ENCODE measurements around the gene COL2A1. TPM values are rescaled to one million over a fixed set of nuclear protein-coding genes. Genes with fewer than 3 reads are reported as not detected.

The COL2A1 gene
- total and polyA plus RNA-seq, 2 donors from 2014 or later: not detected

DNA sequence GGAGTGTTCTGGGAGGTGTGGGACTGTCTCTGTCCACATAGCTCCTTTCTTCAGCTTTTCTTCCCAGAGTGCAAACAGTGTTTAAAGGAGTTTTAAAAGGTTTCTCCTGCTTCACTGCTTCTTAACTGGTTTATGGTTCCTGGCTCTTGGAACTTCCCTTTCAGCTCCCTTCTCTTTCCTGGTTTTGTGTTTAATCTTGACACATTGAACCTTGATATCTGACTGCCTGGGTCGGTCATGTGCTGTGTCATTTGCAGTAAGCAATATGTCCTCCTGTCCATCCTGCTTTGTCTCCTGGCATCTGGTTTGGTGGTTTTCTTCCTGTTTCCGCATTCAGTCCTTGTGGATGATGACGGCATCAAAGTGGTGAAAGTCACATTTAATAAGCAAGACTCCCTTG is 38.7 kb downstream of the COL2A1 start:
- intact Hi-C loops (cut with DNase I): no loop called here
- TF ChIP-seq, protein P1, sequence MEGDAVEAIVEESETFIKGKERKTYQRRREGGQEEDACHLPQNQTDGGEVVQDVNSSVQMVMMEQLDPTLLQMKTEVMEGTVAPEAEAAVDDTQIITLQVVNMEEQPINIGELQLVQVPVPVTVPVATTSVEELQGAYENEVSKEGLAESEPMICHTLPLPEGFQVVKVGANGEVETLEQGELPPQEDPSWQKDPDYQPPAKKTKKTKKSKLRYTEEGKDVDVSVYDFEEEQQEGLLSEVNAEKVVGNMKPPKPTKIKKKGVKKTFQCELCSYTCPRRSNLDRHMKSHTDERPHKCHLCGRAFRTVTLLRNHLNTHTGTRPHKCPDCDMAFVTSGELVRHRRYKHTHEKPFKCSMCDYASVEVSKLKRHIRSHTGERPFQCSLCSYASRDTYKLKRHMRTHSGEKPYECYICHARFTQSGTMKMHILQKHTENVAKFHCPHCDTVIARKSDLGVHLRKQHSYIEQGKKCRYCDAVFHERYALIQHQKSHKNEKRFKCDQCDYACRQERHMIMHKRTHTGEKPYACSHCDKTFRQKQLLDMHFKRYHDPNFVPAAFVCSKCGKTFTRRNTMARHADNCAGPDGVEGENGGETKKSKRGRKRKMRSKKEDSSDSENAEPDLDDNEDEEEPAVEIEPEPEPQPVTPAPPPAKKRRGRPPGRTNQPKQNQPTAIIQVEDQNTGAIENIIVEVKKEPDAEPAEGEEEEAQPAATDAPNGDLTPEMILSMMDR (IDR thresholded peaks at IDR 0.05; ENCODE audit: borderline replicate concordance, extremely low read depth, insufficient read depth): no peak
- peaks cover 0 to 14% (median 5%) of the 10 kb centered on the region in 3 donors for H3K36me3 ChIP-seq (ENCODE audit: control insufficient read depth in 2 of 3, insufficient read depth in 3 of 3, low read length in 3 of 3)
- DNase-seq: no peak
- no peaks in the 10 kb centered on the region for H3K9me3 ChIP-seq (ENCODE audit: control insufficient read depth in 2 of 3, insufficient read depth in 1 of 3, low read length in 3 of 3)
- FAIRE-seq: no peak
- no peak overlapping the region for H3K27ac ChIP-seq (ENCODE audit: low read depth in 2 of 2, low read length in 2 of 2)
- H3K4me3 ChIP-seq (ENCODE audit: low read length in 3 of 3): no peak overlapping the region
- peaks cover 4 to 15% (median 11%) of the 10 kb centered on the region in 3 donors for H3K4me1 ChIP-seq (ENCODE audit: control insufficient read depth in 2 of 3, insufficient read depth in 2 of 3, low read depth in 1 of 3, low read length in 3 of 3)
- H3K9ac ChIP-seq (ENCODE audit: low read length in 3 of 3): peak overlapping the region in 1 of 3 donors; percentile 22
- no peaks in the 10 kb centered on the region for H3K27me3 ChIP-seq (ENCODE audit: control insufficient read depth, insufficient read depth, low read length)

DNA sequence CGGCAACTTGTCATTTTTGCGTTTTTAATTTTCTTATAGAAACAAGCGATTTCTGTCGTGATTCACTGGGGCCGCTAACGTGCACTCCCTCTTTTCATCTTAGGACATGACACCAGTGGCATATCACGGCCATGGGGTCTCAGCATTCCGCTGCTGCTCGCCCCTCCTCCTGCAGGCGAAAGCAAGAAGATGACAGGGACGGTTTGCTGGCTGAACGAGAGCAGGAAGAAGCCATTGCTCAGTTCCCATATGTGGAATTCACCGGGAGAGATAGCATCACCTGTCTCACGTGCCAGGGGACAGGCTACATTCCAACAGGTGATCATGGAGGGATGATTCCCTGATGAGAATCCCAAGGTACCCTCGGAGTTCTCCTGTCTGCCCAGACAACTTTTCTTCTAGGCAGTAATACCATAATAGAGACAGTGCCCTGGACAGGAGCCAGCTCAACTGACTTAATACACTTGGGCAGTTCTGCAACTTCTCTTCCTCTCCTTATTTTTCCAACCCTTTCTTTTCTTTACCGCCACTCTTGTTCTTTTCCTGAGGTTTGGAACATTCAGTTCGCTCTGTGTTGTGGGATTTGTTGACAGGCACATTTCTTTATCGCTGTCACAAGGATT is 40.1 kb downstream of the COL2A1 start:
- Histone ChIP-seq H3K9ac (ENCODE audit: low read length in 3 of 3) (peak overlapping the region; percentile 4 to 80 (median 14)), H3K4me1 (ENCODE audit: control insufficient read depth in 2 of 3, insufficient read depth in 2 of 3, low read depth in 1 of 3, low read length in 3 of 3) (peaks cover 4 to 15% (median 11%) of the 10 kb centered on the region in 3 donors), H3K27ac (ENCODE audit: low read depth in 2 of 2, low read length in 2 of 2) (no peak overlapping the region), H3K36me3 (ENCODE audit: control insufficient read depth in 2 of 3, insufficient read depth in 3 of 3, low read length in 3 of 3) (peaks cover 0 to 14% (median 5%) of the 10 kb centered on the region in 3 donors), H3K4me3 (ENCODE audit: low read length in 3 of 3) (peak overlapping the region; percentile 57 to 87 (median 80)), H3K9me3 (ENCODE audit: control insufficient read depth in 2 of 3, insufficient read depth in 1 of 3, low read length in 3 of 3) (no peaks in the 10 kb centered on the region), H3K27me3 (ENCODE audit: control insufficient read depth, insufficient read depth, low read length) (no peaks in the 10 kb centered on the region)
- TF ChIP-seq, protein P1 (IDR thresholded peaks at IDR 0.05; ENCODE audit: borderline replicate concordance, extremely low read depth, insufficient read depth): no peak
- FAIRE-seq (no peak), DNase-seq (peak in 4 of 5 donors; percentile 30 to 49 (median 38))
- intact Hi-C loops (cut with DNase I): no loop called here

DNA sequence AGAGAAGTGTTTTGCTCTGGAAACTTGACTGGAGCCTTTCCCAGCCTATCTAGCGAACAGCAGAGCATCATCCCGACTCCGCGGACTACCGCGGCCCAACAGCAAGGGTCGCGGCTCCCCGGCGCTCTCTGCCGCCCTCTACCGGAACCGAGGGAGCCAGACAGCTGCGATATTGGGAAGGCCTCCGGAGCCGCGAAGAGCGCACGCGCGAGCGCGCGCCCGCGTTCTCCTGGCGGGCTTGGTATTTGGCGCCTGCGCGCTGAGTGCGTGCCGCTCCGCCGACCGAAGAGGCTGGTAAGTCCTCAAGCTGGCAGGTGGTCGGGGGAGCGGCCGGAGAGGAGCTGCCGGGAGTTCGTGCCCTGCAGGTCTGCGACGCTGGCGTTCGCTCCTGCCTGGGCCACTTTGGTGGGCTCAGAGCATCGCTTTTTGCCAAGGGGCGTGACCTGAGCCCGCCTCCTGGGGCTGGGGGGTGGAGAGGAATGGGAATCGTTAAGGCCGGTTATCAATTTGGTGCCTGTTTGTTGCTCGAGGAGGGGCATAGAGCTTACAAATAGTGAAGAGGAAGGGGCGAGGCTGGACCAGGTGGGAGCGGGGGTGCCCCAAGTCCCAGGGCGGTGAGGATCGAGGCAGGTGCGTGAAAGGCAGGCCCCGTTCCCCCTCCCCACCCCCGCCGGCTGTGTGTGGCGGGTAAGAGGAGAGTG is 40.8 kb downstream of the COL2A1 start, which contains the start of gene TMEM106C:
TSS of gene TMEM106C (plus strand) at position 257 of the 701 bp plus-strand sequence. CDS start 641 bp downstream, outside the sequence.
- H3K4me3 ChIP-seq (ENCODE audit: low read length in 3 of 3): peak within 1 kb of the TSS; percentile 57 to 87 (median 80)
- peak within 1 kb of the TSS in 1 of 2 donors; percentile 4 for H3K27ac ChIP-seq (ENCODE audit: low read depth in 2 of 2, low read length in 2 of 2)
- TF ChIP-seq, protein P1 (IDR thresholded peaks at IDR 0.05; ENCODE audit: borderline replicate concordance, extremely low read depth, insufficient read depth): peak; percentile 97
- no peak for FAIRE-seq
- H3K9ac ChIP-seq (ENCODE audit: low read length in 3 of 3): peak within 1 kb of the TSS; percentile 14 to 80 (median 64)
- H3K27me3 ChIP-seq (ENCODE audit: control insufficient read depth, insufficient read depth, low read length): no peaks in the 10 kb centered on the region
- H3K36me3 ChIP-seq (ENCODE audit: control insufficient read depth in 2 of 3, insufficient read depth in 3 of 3, low read length in 3 of 3): peaks cover 0 to 14% (median 5%) of the 10 kb centered on the region in 3 donors
- H3K9me3 ChIP-seq (ENCODE audit: control insufficient read depth in 2 of 3, insufficient read depth in 1 of 3, low read length in 3 of 3): no peaks in the 10 kb centered on the region
- intact Hi-C loops (cut with DNase I): no loop called here
- H3K4me1 ChIP-seq (ENCODE audit: control insufficient read depth in 2 of 3, insufficient read depth in 2 of 3, low read depth in 1 of 3, low read length in 3 of 3): peaks cover 4 to 15% (median 11%) of the 10 kb centered on the region in 3 donors
- peak; percentile 96 to 99 (median 97) for DNase-seq
